ENCODE measurements around the gene CCL8.

The CCL8 gene

GRCh38 chr17:34368946-34369500 lies 49.8 kb downstream of the CCL8 start:
- H3F3A ChIP-seq (ENCODE audit: low read depth): peaks cover 15% of the 10 kb centered on the region
- peaks cover 83% of the 10 kb centered on the region for H3K4me1 ChIP-seq (ENCODE audit: insufficient read depth, low read length, poor library complexity, severe bottlenecking)
- no peak for TF ChIP-seq EZH2phosphoT487 (IDR thresholded peaks at IDR 0.05; ENCODE audit: borderline replicate concordance)
- TF ChIP-seq CTCF (conservative IDR thresholded peaks at IDR 0.05; ENCODE audit: low read length): no peak
- H3K27me3 ChIP-seq (ENCODE audit: insufficient read depth, low read length, poor library complexity, severe bottlenecking): no peaks in the 10 kb centered on the region
- H3K9ac ChIP-seq (ENCODE audit: low read depth, low read length, poor library complexity, severe bottlenecking): peak overlapping the region; percentile 81
- no peaks in the 10 kb centered on the region for H3K36me3 ChIP-seq (ENCODE audit: insufficient read depth, low read length)
- no peak overlapping the region for H3K4me3 ChIP-seq (ENCODE audit: low read length, poor library complexity, severe bottlenecking)
- H3K4me2 ChIP-seq (ENCODE audit: low read depth, low read length, poor library complexity, severe bottlenecking): no peak overlapping the region
- no peak overlapping the region for H2AFZ ChIP-seq (ENCODE audit: low read length)
- no peaks in the 10 kb centered on the region for H4K20me1 ChIP-seq (ENCODE audit: insufficient read depth, low read length, poor library complexity, severe bottlenecking)
- H3K79me2 ChIP-seq (ENCODE audit: insufficient read depth, low read length): no peaks in the 10 kb centered on the region
- no peaks in the 10 kb centered on the region for H3K9me3 ChIP-seq (ENCODE audit: insufficient read depth, low read depth, low read length)
- no peaks in the 10 kb centered on the region for H3K9me2 ChIP-seq (replicated peaks; ENCODE audit: low read depth, low read length)

DNA sequence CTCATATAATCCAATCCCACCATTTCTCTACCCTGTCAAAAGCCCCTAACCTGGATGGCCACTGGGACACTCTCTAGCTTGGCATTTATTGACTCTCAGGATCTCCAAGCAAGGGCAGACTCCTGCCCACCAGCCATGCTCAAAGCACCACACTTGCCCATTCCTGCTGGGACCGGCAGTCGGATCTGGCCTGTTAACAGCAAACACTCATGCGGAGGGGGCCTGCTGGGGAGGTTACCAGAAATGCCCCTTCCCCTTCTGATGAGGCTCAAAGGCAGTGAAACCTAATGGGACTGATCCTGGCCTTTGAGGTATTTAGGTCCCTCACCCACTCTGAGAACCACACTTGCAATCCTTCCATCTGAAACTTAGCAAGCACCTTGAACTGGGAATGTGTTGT lies 50.3 kb downstream of the CCL8 start:
- peaks cover 15% of the 10 kb centered on the region for H3F3A ChIP-seq (ENCODE audit: low read depth)
- H3K4me2 ChIP-seq (ENCODE audit: low read depth, low read length, poor library complexity, severe bottlenecking): no peak overlapping the region
- no peaks in the 10 kb centered on the region for H3K9me3 ChIP-seq (ENCODE audit: insufficient read depth, low read depth, low read length)
- no peaks in the 10 kb centered on the region for H4K20me1 ChIP-seq (ENCODE audit: insufficient read depth, low read length, poor library complexity, severe bottlenecking)
- H3K27me3 ChIP-seq (ENCODE audit: insufficient read depth, low read length, poor library complexity, severe bottlenecking): no peaks in the 10 kb centered on the region
- H3K79me2 ChIP-seq (ENCODE audit: insufficient read depth, low read length): no peaks in the 10 kb centered on the region
- no peak overlapping the region for H3K4me3 ChIP-seq (ENCODE audit: low read length, poor library complexity, severe bottlenecking)
- H3K9me2 ChIP-seq (replicated peaks; ENCODE audit: low read depth, low read length): no peaks in the 10 kb centered on the region
- TF ChIP-seq EZH2phosphoT487 (IDR thresholded peaks at IDR 0.05; ENCODE audit: borderline replicate concordance) (no peak), CTCF (conservative IDR thresholded peaks at IDR 0.05; ENCODE audit: low read length) (no peak)
- H3K9ac ChIP-seq (ENCODE audit: low read depth, low read length, poor library complexity, severe bottlenecking): peak overlapping the region; percentile 18
- no peaks in the 10 kb centered on the region for H3K36me3 ChIP-seq (ENCODE audit: insufficient read depth, low read length)
- H2AFZ ChIP-seq (ENCODE audit: low read length): no peak overlapping the region
- H3K4me1 ChIP-seq (ENCODE audit: insufficient read depth, low read length, poor library complexity, severe bottlenecking): peaks cover 77% of the 10 kb centered on the region

DNA sequence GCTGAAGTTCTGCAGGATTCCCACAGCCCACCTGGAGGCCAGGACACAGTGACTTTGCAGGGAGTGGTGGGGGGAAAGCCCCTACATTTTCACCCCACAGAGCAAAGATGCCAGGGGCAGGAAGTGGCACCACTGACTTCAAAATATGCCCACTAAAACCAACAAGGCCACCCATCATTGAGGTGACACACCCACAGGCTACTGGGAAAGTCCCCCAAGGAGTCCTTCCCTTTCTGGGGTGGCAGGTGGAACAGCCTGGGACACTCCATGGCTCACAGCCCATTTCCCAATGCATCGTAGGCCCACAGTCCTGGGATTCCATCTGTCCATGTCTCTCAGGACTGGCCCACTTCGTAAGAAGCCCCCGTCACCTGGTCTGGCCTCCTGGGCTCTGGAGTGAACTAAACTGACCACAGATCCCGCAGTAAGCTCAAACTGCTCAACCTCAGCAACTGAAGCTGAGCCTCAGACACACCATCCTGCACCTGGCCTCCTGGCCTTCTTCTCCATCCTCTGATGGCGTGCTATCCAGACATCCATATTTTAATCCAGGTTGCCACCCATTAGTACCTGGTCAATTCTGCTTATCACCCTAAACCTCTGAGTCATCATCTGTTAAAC lies 51.3 kb downstream of the CCL8 start:
- Histone ChIP-seq H3K36me3 (ENCODE audit: insufficient read depth, low read length) (no peaks in the 10 kb centered on the region), H4K20me1 (ENCODE audit: insufficient read depth, low read length, poor library complexity, severe bottlenecking) (no peaks in the 10 kb centered on the region), H2AFZ (ENCODE audit: low read length) (no peak overlapping the region), H3F3A (ENCODE audit: low read depth) (peaks cover 8% of the 10 kb centered on the region; the same call in 1 of the 2 replicates), H3K79me2 (ENCODE audit: insufficient read depth, low read length) (no peaks in the 10 kb centered on the region), H3K4me2 (ENCODE audit: low read depth, low read length, poor library complexity, severe bottlenecking) (peak overlapping the region; percentile 18), H3K9me2 (replicated peaks; ENCODE audit: low read depth, low read length) (no peaks in the 10 kb centered on the region), H3K4me1 (ENCODE audit: insufficient read depth, low read length, poor library complexity, severe bottlenecking) (peaks cover 68% of the 10 kb centered on the region), H3K9me3 (ENCODE audit: insufficient read depth, low read depth, low read length) (no peaks in the 10 kb centered on the region), H3K27me3 (ENCODE audit: insufficient read depth, low read length, poor library complexity, severe bottlenecking) (no peaks in the 10 kb centered on the region), H3K9ac (ENCODE audit: low read depth, low read length, poor library complexity, severe bottlenecking) (peak overlapping the region; percentile 18), H3K4me3 (ENCODE audit: low read length, poor library complexity, severe bottlenecking) (no peak overlapping the region)
- TF ChIP-seq CTCF (conservative IDR thresholded peaks at IDR 0.05; ENCODE audit: low read length) (no peak), EZH2phosphoT487 (IDR thresholded peaks at IDR 0.05; ENCODE audit: borderline replicate concordance) (no peak)

Data from Loucy (cell line).